Stimulated activated CD4-positive, alpha-beta T cell treated with anti-CD3 and anti-CD28 coated beads, Interleukin-2, amount 100 ng/mL, for 24 hours (primary cell): Measurements from ENCODE around the gene DGKD.
A peak's percentile ranks its signal among the peaks of the same experiment; 100 is the strongest.
"Not testable (repeated sequence)": the region's sequence is repeated elsewhere in the genome, so short reads cannot be mapped to it uniquely, and the experiment has no call there.

ENCODE experiments used
- DNase-seq, 2 donors: peaks; one replicate each; pipeline ENCODE4 v3.0.0-alpha.2; 2020

DGKD gene

DNA sequence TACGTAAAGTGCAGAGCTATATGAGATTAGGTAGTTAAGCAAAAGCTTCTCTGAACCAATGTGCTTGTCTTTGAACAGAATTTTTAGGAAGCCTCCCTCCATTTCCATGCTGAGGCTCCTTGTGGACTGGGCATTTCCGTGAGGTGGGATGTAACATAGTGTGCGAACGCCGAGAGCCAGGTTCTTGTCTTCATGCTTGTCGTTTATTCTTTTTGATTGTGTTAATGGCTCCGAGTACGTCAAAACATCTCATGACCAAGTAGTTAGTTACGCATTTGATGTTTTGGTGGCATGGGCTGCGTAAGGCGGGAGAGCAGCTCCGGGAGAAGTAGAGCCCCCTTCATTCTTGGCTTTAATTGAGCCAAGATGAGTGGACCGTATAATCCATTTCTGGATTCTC is 32.9 kb downstream of the DGKD start:
- DNase-seq, result no peak

DNA sequence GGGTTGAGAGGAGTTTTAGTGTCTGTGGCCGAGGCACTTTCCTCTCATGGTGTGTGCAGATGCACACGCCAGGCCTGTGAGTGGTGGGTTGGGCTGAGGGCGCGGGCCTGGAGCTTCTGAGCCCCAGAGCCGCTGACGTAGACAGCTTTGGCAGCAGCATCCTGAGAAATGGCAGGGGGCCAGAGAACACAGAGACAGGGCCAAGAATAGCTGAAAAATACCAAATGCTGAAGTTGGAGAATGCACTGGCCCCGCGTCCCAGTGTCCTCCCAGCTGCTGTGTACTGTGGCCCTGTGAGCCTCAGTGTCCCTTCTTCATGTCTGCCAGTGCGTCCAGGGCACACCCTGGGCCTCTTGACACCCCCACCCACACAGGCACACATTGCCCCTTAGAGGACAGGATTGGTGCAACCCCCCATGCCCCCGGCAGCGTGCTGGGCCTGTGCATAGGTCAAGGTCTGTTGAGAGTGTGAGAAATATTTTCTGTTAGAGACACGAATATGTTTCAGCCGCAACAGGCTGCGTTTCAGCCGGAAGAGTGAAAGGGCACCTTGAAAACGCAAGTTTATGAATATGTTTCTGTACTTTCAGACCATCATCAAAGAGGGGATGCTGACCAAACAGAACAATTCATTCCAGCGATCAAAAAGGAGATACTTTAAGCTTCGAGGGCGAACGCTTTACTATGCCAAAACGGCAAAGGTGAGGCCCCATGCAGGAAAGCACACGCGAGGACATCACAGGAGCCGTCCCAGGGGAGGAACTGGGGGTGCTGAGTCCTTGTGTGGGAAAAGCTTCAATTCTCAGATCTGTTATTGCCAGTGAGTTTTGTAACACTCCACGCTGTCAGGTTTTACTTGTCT is 33.6 kb downstream of the DGKD start:
- DNase-seq, result no peak

DNA sequence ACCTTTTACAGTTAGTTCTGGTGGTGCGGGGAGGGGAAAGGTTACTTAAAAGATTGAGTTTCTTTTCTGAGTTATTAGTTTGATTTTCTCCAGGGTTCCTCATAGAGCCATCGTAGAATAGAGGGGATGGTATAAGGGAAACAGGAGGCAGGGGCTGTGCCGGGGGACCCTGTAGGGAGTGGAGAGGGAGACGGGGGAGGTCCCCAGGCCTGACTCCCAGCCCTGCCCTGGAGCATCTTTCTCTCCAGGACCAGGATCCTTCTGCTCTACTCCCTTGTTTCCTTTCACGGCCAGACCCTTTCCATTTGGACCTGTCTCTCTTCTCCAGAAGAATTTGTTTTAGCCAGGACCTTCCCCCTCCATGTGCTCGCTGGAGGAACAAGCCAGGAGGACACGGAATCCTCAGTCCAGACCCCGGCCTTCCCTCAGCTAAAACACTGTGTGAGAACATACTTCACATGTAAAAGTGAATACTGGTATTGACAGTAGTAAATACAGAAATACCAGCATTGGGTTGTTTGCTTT is 35.4 kb downstream of the DGKD start:
- DNase-seq, result no peak

- DNase-seq, result no peak
Measured at GRCh38 chr2:233395687-233396086, 41.4 kb downstream of the DGKD start.

DNA sequence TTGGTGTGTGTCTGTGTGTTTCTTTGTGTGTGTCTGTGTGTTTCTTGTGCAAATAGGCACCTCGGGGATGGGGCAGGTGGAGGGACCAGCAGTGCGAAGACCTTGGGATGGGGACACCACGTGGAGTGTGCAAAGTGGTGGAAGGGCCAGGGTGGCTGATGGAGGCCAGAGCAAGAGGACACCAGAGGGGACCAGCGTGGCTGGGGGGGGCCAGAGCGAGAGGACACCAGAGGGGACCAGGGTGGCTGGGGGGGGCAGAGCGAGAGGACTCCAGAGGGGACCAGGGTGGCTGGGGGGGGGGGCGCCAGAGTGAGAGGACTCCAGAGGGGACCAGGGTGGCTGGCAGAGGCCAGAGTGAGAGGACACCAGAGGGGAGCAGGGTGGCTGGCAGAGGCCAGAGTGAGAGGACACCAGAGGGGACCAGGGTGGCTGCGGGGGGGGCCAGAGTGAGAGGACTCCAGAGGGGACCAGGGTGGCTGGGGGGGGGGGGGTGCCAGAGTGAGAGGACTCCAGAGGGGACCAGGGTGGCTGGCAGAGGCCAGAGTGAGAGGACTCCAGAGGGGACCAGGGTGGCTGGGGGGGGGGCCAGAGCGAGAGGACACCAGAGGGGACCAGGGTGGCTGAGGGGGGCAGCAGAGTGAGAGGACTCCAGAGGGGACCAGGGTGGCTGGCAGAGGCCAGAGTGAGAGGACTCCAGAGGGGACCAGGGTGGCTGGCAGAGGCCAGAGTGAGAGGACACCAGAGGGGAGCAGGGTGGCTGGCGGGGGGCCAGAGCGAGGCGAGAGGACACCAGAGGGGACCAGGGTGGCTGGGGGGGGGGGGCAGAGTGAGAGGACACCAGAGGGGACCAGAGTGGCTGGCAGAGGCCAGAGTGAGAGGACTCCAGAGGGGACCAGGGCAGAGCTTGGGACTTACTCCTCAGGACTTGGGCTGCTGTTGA is 42.7 kb downstream of the DGKD start:
- DNase-seq, result not testable (repeated sequence)

DNA sequence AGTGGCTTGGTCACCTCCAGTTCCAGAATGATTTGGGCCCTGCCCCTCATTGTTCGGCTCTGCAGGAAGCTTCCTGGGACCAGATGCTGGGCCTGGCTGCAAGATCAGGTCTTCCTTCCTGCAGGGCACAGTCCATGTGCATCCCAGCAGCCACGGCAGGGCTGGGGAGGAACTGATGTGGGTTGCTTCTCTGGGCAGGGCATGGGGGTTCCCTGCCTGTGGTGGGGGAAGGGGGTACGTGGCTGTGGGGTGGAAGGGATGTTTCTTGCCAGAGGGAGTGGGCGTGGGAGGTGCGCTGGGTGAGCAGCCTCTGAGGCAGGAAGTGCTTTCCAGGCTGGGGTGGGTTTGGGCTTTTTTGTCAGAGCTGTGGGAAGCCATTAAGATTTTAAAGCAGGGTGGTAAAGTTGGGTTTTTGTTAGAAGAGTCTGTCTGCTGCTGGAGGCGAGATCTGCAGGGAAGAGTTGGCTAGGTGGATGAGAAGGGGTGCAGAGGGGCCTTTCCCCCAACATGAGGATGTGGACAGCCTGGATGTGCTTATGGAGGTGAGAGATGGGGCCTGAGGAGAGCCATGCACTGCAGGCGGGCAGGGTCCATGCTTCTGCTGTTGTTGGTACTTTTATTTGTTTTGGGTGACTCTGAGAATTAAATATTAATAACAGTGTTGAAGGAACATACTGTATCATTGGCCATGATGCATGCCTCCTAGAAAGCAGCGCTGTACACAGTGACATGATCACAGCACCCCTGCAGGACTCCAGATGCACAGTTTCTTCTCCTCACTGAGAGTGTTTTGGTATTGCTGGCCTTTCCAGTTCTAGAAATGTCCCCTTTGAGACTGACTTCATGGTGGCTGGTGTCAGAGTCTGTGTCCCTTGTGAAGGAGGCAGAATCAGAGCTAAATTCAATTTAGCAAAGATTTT is 45.3 kb downstream of the DGKD start:
- peak; percentile 40 to 51 for DNase-seq

- DNase-seq, result no peak
Measured at GRCh38 chr2:233400341-233400740, 46.0 kb downstream of the DGKD start.

DNA sequence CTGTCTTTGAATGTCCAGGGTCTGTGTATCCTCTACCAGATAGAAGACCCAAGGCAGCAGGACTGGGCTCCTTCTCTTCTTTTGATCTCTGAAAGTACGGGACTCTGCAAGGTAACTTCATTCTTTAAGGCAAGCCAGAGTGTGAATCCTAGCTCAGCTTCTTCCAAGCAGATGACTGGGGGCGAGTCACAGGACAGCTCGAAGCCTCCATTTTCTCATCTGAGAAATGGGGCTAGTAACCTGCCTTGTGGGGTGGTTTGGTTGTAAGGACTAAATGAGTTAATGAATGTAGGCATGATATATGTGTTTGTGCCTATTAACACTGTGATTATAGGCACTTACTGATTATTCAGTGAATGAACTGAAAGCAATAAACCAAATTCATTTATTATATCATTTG is 46.7 kb downstream of the DGKD start:
- no peak for DNase-seq

DNA sequence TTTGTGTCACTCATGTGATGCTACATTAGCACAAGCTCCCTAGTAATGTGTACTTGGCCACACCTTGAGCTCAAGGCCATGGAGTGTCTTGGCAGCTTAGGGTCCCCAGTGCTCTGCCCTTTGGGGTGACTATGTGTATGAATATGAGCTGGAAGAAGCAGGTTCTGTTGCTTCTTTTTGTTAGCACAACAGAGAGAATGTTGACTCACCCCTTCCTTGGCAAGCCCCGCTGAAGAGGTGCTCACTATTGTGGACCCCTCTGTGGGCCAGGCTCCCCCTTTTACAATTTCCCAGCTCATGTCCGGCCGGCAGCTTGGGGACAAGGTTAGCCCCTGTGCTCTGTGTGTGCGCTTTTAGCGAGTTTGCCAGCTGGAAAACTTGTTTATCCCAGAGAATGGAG is 48.1 kb downstream of the DGKD start:
- DNase-seq, result peak in 1 of 2 donors; percentile 14

GRCh38 chr2:233402789-233403188 is 48.5 kb downstream of the DGKD start:
- peak in 1 of 2 donors; percentile 6 for DNase-seq

DNA sequence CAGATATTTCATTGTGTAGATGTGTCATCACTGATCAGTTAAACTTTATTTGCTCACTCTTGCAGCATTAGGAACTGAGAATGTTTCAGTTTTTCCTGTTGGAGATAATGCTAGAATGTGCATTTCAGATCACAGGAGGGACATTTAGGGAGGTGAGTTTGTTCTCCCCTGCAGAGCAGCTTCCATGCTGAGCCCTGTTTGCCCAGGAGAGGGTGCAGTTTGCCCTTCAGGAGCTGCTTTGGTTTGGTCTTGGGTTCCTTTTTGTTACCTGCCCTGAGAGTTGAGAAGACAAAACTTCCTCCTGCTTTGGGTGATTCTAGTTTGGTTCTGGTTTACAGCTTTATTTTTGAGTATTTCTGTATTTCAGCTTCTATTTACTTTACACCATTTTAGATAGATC is 49.9 kb downstream of the DGKD start:
- DNase-seq, result peak; percentile 64 to 71

DNA sequence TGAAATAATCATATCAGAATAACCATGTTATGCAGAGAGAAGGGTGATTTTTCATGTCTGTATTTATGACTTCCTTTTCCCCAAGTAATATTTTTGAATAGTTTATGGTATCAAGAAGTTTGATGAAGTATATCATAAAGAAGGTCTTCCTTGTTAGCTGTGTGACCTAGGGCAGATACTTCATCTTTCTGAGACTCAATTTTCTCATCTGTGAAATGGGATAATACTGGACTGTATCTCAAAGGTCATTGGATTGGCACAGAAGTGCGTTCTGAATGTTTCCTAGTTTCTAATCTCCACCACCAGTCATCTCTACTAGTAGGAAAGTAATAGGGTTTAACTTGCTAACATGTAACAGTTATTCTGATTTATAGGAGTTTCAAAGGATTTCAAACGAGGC is 52.6 kb downstream of the DGKD start:
- no peak for DNase-seq

DNA sequence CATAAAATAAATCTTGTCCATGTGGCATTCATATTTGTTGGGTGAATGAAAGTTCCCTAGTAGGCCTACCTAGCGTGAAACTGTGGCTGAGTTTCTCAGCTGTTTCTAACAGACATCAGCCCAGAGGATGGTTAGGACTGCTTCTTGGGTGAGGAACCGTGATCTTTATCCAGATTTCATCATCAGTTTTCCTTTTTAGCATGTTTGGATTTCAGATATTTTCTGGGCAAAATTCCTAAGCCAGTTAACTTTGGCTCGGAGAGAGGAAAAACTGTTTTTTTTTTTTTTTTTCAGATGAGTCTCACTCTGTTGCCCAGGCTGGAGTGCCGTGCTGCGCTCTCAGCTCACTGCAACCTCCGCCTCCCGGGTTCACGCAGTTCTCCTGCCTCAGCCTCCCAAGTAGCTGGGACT is 53.5 kb downstream of the DGKD start:
- no peak for DNase-seq

DNA sequence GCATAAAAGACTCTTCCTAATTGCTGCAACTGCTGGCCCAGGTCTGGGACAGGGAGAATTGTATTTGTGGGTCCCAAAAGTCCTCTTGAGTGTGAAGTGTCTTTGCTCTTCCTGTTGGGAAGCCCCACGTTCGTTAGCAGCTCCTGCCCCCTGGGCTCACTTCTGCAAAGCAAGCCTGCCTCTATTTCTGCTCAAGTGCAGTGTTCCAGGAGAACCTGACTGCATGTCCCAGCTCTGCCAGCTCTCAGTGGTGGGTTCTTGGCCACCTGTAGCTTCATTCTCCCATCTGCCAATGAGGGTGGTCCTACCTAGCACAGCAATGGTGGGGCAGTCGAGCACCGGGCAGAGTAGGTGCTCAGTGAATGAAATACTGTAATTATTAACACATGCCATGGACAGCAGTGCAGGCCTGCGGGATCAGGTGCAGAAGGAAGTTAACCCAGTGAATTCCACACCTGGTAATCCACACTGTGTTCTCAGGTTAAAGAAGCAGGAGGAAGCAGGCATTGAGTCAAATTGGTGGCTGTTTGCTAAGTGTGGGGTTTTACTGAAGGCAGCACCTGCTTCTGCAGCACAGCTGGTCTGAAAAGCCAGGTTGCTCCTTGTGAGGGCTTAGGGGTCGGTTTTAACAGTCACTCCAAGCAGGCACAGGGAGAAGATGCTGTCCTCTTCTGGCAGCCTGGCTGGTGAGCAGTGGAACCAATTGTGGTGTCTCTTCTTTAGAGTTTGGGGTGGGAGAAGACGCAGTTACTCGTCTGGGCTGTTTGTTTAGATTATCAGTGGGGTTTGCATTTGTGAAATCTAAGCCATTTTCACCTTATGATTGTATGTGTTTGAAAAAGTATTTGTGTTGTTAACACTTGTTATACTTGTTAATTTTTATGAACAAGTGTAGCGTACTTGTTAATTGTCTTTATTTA is 54.3 kb downstream of the DGKD start:
- no peak for DNase-seq

- DNase-seq, result no peak
Measured at GRCh38 chr2:233409286-233409991, 55.1 kb downstream of the DGKD start.

DNA sequence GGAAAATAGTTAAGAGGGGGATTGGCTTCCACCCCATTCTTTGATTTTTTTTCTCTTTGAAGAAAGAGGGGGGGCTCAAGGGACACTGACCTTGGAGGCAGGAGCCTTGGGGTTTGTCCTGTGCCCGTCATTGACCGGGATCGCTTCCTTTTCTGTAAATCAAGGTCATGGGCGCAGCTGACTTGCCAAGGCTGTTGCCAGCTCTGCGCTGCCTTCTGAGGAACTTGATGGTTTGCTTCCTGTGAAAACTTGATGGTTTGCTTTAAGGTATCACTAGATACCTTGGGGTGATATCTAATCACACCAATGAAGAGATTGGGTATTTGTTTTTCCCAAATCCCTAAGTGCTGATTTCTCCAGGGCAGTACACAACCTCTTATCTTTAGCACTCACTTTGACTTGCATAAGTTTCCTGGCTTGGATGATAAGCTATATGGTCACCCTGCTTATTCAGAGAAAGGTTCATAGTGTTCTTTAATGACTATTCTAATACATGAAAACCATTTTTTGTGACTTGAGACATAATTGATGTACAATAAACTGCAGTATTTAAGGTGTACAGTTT is 56.0 kb downstream of the DGKD start:
- DNase-seq, result no peak

GRCh38 chr2:233411162-233411561 is 56.9 kb downstream of the DGKD start:
- no peak for DNase-seq

DNA sequence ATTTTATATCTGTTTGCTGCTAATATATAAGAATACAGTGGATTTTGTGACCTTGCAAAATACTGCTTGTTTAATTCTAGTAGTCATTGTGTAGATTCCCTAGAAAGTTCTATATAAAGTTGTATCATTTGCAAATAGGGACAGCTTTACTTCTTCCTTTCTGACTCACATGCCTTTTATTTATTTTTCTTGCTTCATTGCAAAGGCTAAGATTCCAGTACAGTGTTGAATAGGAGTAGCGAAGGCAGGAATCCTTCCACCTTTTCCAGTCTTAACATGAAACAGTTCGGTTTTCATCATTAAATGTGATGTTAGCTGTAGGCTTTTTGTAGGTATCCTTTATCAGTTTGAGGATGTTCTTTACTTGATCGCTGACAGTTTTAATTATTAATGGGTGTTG is 58.1 kb downstream of the DGKD start:
- no peak for DNase-seq

- no peak for DNase-seq
Measured at GRCh38 chr2:233413046-233413445, 58.8 kb downstream of the DGKD start.

- peak; percentile 59 to 66 for DNase-seq
Measured at GRCh38 chr2:233413559-233414272, 59.4 kb downstream of the DGKD start.
